Measurements from ENCODE around the gene SIGLEC15. TPM values are rescaled to one million over a fixed set of nuclear protein-coding genes. Genes with fewer than 3 reads are reported as not detected.
A peak's percentile ranks its signal among the peaks of the same experiment; 100 is the strongest.

SIGLEC15 gene
- total and polyA plus RNA-seq, 10 of the 15 experiments (the other 5 are each of a cell fraction or from before 2014, with no cell fraction given): 0.09 to 0.45 TPM; not detected in 8

- no peak for TF ChIP-seq NFXL1 (IDR thresholded peaks at IDR 0.05; ENCODE audit: borderline replicate concordance)
- TF ChIP-seq CREM (IDR thresholded peaks at IDR 0.05; ENCODE audit: low read depth): peak; percentile 35; the same call in 1 of the 2 replicates
- TF ChIP-seq KLF5 (IDR thresholded peaks at IDR 0.05; ENCODE audit: partially characterized antibody): peak; percentile 63
- no peak for TF ChIP-seq EZH2 (IDR thresholded peaks at IDR 0.05; ENCODE audit: borderline replicate concordance, control insufficient read depth, low read depth, low read length)
- no peak for TF ChIP-seq YBX1 (IDR thresholded peaks at IDR 0.05)
Observed at GRCh38 chr18:45874491-45875184, 49.2 kb downstream of the SIGLEC15 start (continued).

- in situ Hi-C loops (cut with MboI) (loop anchor here (5.0 kb wide), 1 partner anchor 184 kb away; no protein-coding TSS in a partner anchor), intact Hi-C loops (cut with micrococcal nuclease; ENCODE audit: unreplicated experiment) (no loop called here)
- H3K9me3 ChIP-seq (replicated peaks; ENCODE audit: control insufficient read depth, insufficient read depth, low read length): peaks cover 22% of the 10 kb centered on the region
- DNase-seq (ENCODE audit: low read depth, low spot score) (no peak), FAIRE-seq (no peak), ATAC-seq (no peak)
- H3K27ac ChIP-seq (ENCODE audit: control insufficient read depth, insufficient read depth): no peak overlapping the region
- H3K4me1 ChIP-seq (ENCODE audit: control insufficient read depth, insufficient read depth, low read length): peaks cover 20% of the 10 kb centered on the region
- 96% methylated on average over 3 of the region's 3 CpGs for WGBS (ENCODE audit: insufficient coverage, insufficient replicate concordance, low lambda C conversion rate, missing lambda C conversion rate)
- ChIA-PET CTCF (interaction anchor here (0.7 to 9.5 kb wide), 8 partner anchors 10 to 773 kb away, joined by 3 to 189 read pairs (median 7); partner anchors contain the start of gene SLC14A1), SMC1A (ENCODE audit: uncharacterized antibody, unreplicated experiment) (interaction anchor here (0.6 to 12.4 kb wide), 6 partner anchors 10 to 210 kb away, joined by 3 to 162 read pairs (median 5); partner anchors contain the start of gene SLC14A1), POLR2A (no interaction called here), RAD21 (ENCODE audit: unreplicated experiment) (interaction anchor here (2.1 to 7.7 kb wide), 3 partner anchors 187 to 212 kb away, joined by 7 to 85 read pairs (median 68); no protein-coding TSS in a partner anchor)
- no peak overlapping the region for H3K4me3 ChIP-seq
- no TSS peak for BruUV-seq (replicated peaks)
- H3K27me3 ChIP-seq (replicated peaks in 1 of 2; ENCODE audit: control insufficient read depth in 2 of 2, insufficient read depth in 2 of 2, low read length in 1 of 2): no peaks in the 10 kb centered on the region
- no peak overlapping the region for H3K4me2 ChIP-seq (ENCODE audit: control insufficient read depth, insufficient read depth)
- H3K9ac ChIP-seq (ENCODE audit: control insufficient read depth, insufficient read depth, low read length): no peak overlapping the region
- H4K20me1 ChIP-seq (ENCODE audit: control insufficient read depth, insufficient read depth): no peaks in the 10 kb centered on the region
- no peaks in the 10 kb centered on the region for H3K79me2 ChIP-seq (ENCODE audit: control insufficient read depth, insufficient read depth, low read length)
- peaks cover 4 to 10% of the 10 kb centered on the region in 2 experiments for H3K36me3 ChIP-seq (ENCODE audit: control insufficient read depth in 2 of 2, insufficient read depth in 2 of 2, low read length in 1 of 2)
- no peak overlapping the region for H2AFZ ChIP-seq (ENCODE audit: control insufficient read depth, low read depth, low read length)
- TF ChIP-seq GABPA (IDR thresholded peaks at IDR 0.05; ENCODE audit: low read depth) (no peak), YY1 (IDR thresholded peaks at IDR 0.05; ENCODE audit: low read depth, low read length) (no peak), SUZ12 (IDR thresholded peaks at IDR 0.05; ENCODE audit: unreplicated experiment) (no peak), SIN3A (IDR thresholded peaks at IDR 0.05; ENCODE audit: low read depth, low read length) (no peak), FOXK2 (IDR thresholded peaks at IDR 0.05) (no peak), STAT3 (IDR thresholded peaks at IDR 0.05; ENCODE audit: low read depth, low read length) (no peak), ZBTB4 (CRISPR knock-in tag; IDR thresholded peaks at IDR 0.05) (no peak), MYB (IDR thresholded peaks at IDR 0.05; ENCODE audit: borderline replicate concordance, low read depth, low read length) (no peak), POU2F2 (IDR thresholded peaks at IDR 0.05; ENCODE audit: borderline replicate concordance, low read depth, low read length) (no peak), NBN (IDR thresholded peaks at IDR 0.05) (no peak), ZNF24 (IDR thresholded peaks at IDR 0.05) (no peak), ESRRA (IDR thresholded peaks at IDR 0.05; ENCODE audit: low read length) (no peak), SUPT20H (IDR thresholded peaks at IDR 0.05; ENCODE audit: borderline replicate concordance, control insufficient read depth, low read depth, low read length) (no peak), SIX5 (IDR thresholded peaks at IDR 0.05; ENCODE audit: low read depth, low read length, severe bottlenecking) (no peak), RCOR1 (conservative IDR thresholded peaks at IDR 0.05; ENCODE audit: low read depth, low read length) (no peak), SMAD5 (IDR thresholded peaks at IDR 0.05; ENCODE audit: low read depth) (no peak), RELA (IDR thresholded peaks at IDR 0.05; ENCODE audit: borderline replicate concordance, partially characterized antibody) (no peak), WRNIP1 (IDR thresholded peaks at IDR 0.05; ENCODE audit: borderline replicate concordance, low read depth, low read length) (no peak)
Observed at GRCh38 chr18:45876161-45876560, 50.7 kb downstream of the SIGLEC15 start.

Measured in GM12878 (cell line).